IMR-90 (cell line): ENCODE data around the gene C6orf47. TPM values are rescaled to one million over a fixed set of nuclear protein-coding genes. Genes with fewer than 3 reads are reported as not detected.

Source experiments
- ATAC-seq: fragments of 200-7000 bp; cut with Tn5 transposase; 2 replicates; pipeline ENCODE4 v1.9.1; 2020; ENCODE audit warnings: low read depth, mild to moderate bottlenecking, moderate library complexity
- BruUV-seq: library from RNA; stranded (reverse); fragments of 400-500 nt; replicated peaks from 2 replicates; lab custom pipeline; 2021; lab: Mats Ljungman, UMichigan
- CTCF ChIA-PET: fragments of 300-600 bp; formaldehyde crosslinking; extraction: SDS; loops from one replicate; lab custom pipeline; 2021; ENCODE audit warnings: antibody characterized with exemption; lab: Yijun Ruan, JAX
- POLR2A ChIA-PET: fragments of 300-600 bp; sonication (Branson Sonifier 250); formaldehyde crosslinking; loops from one replicate; lab custom pipeline; 2022; ENCODE audit warnings: antibody characterized with exemption; ENCODE audit not compliant: unreplicated experiment; lab: Charles Lee
- DNase-seq: peaks from one replicate; pipeline ENCODE4 v3.0.0; 2013
- H2AFZ ChIP-seq: replicated peaks from 2 replicates; pipeline ENCODE3; 2013; ENCODE audit warnings: low read length, mild to moderate bottlenecking; ENCODE audit not compliant: poor library complexity
- H2AK5ac ChIP-seq: 2 replicates; pipeline ENCODE4 v1.6.1; 2013; ENCODE audit warnings: low read depth, low read length, inconsistent platforms
- H2AK9ac ChIP-seq: replicated peaks from 2 replicates; pipeline ENCODE3; 2013; ENCODE audit warnings: mild to moderate bottlenecking, low read depth, low read length, moderate library complexity; ENCODE audit not compliant: poor library complexity
- H2BK120ac ChIP-seq: 2 replicates; pipeline ENCODE4 v1.6.1; 2013; ENCODE audit warnings: low read depth, low read length, inconsistent platforms
- H2BK15ac ChIP-seq: 3 replicates; pipeline ENCODE4 v1.6.1; 2013; ENCODE audit warnings: low read depth, low read length, inconsistent platforms
- H2BK20ac ChIP-seq: 2 replicates; pipeline ENCODE4 v1.6.1; 2013; ENCODE audit warnings: low read depth, mild to moderate bottlenecking, inconsistent platforms, low read length, moderate library complexity
- H2BK5ac ChIP-seq: 2 replicates; pipeline ENCODE4 v1.6.1; 2013; ENCODE audit warnings: mild to moderate bottlenecking, low read depth, low read length, inconsistent platforms; ENCODE audit not compliant: poor library complexity, severe bottlenecking
- H3K14ac ChIP-seq: replicated peaks from 2 replicates; pipeline ENCODE4 v1.6.1; 2013; ENCODE audit warnings: low read depth, low read length, inconsistent platforms
- H3K18ac ChIP-seq: 2 replicates; pipeline ENCODE4 v1.6.1; 2013; ENCODE audit warnings: low read depth, low read length, control low read depth
- H3K23ac ChIP-seq: 2 replicates; pipeline ENCODE4 v1.6.1; 2013; ENCODE audit warnings: low read depth, low read length, inconsistent platforms
- H3K27ac ChIP-seq: 2 replicates; pipeline ENCODE4 v1.5.1; 2013; ENCODE audit warnings: mild to moderate bottlenecking, control low read depth, low read length; ENCODE audit not compliant: insufficient read depth
- H3K27me3 ChIP-seq: 2 replicates; pipeline ENCODE4 v1.6.1; 2013; ENCODE audit warnings: low read length; ENCODE audit not compliant: control insufficient read depth, insufficient read depth
- H3K36me3 ChIP-seq: 2 replicates; pipeline ENCODE4 v1.6.1; 2013; ENCODE audit warnings: low read length, mixed read lengths; ENCODE audit not compliant: control insufficient read depth, insufficient read depth
- H3K4ac ChIP-seq: 2 replicates; pipeline ENCODE4 v1.6.1; 2013; ENCODE audit warnings: low read depth, low read length, inconsistent platforms
- H3K4me1 ChIP-seq: 2 replicates; pipeline ENCODE4 v1.6.1; 2013; ENCODE audit warnings: low read length, mixed read lengths; ENCODE audit not compliant: control insufficient read depth, insufficient read depth
- H3K4me2 ChIP-seq: 2 replicates; pipeline ENCODE4 v1.6.1; 2013; ENCODE audit warnings: low read depth, mild to moderate bottlenecking, control low read depth, low read length, moderate library complexity
- H3K4me3 ChIP-seq: 2 replicates; pipeline ENCODE4 v1.5.1; 2013; ENCODE audit warnings: low read depth, mild to moderate bottlenecking, control low read depth, low read length, moderate library complexity; ENCODE audit not compliant: insufficient read depth
- H3K56ac ChIP-seq: 2 replicates; pipeline ENCODE4 v1.6.1; 2013; ENCODE audit warnings: low read length, inconsistent platforms; ENCODE audit not compliant: insufficient read depth; ENCODE audit errors: extremely low read depth
- H3K79me1 ChIP-seq, 2 experiments: 2 replicates each; pipeline ENCODE4 v1.6.1; 2013; ENCODE audit warnings: low read length in 2 of 2, inconsistent platforms in 1 of 2, low read depth in 1 of 2
- H3K9ac ChIP-seq: 2 replicates; pipeline ENCODE4 v1.6.1; 2013; ENCODE audit warnings: low read depth, low read length, control low read depth
- H3K9me1 ChIP-seq: 2 replicates; pipeline ENCODE4 v1.6.1; 2013; ENCODE audit warnings: low read length, inconsistent platforms; ENCODE audit not compliant: insufficient read depth
- H3K9me3 ChIP-seq: 2 replicates; pipeline ENCODE4 v1.6.1; 2013; ENCODE audit warnings: low read length; ENCODE audit not compliant: control insufficient read depth, insufficient read depth
- H4K20me1 ChIP-seq: 2 replicates; pipeline ENCODE4 v1.6.1; 2013; ENCODE audit warnings: low read length, inconsistent platforms; ENCODE audit not compliant: insufficient read depth
- H4K5ac ChIP-seq: 2 replicates; pipeline ENCODE4 v1.6.1; 2013; ENCODE audit warnings: mild to moderate bottlenecking, low read depth, low read length, control low read depth
- H4K8ac ChIP-seq, 2 experiments: 2 replicates each; pipeline ENCODE4 v1.6.1; 2013; ENCODE audit warnings: low read depth in 2 of 2, low read length in 2 of 2, control low read depth in 1 of 2, inconsistent platforms in 1 of 2
- H4K91ac ChIP-seq: 2 replicates; pipeline ENCODE4 v1.6.1; 2013; ENCODE audit warnings: low read depth, low read length, inconsistent platforms; ENCODE audit not compliant: insufficient read depth
- SMC3 ChIP-seq: fragments of 150-350 bp; IDR thresholded peaks from 2 replicates; pipeline ENCODE4 v1.6.1; 2016; ENCODE audit warnings: low read depth, mild to moderate bottlenecking, antibody characterized with exemption, low read length, moderate library complexity
- WGBS, 2 experiments: methylation state at CpG; one replicate each; pipeline versions ENCODE4 v1.1.5 to v1.1.7; 2013; ENCODE audit warnings: missing lambda C conversion rate in 2 of 2; ENCODE audit not compliant: insufficient read length in 1 of 2; ENCODE audit errors: extremely low coverage in 2 of 2; 5-methylcytosine and 5-hydroxymethylcytosine counted together
- dilution Hi-C: fragments of 300-500 bp; cut with HindIII; formaldehyde crosslinking; loops from one replicate; pipeline ENCODE4 v1.14.3; 2018; ENCODE audit warnings: low sequenced_read_pairs; ENCODE audit not compliant: unreplicated experiment
- in situ Hi-C: fragments of 300-500 bp; cut with MboI; formaldehyde crosslinking; loops from 3 replicates; pipeline ENCODE4 v1.14.3; 2019; ENCODE audit warnings: low sequenced_read_pairs, inconsistent platforms, mixed read lengths
- intact Hi-C: fragments of 100-400 bp; cut with micrococcal nuclease; formaldehyde crosslinking; loops from 2 replicates; pipeline ENCODE4 v1.10.0; 2022
- polyA plus RNA-seq, 3 experiments: library from polyadenylated mRNA; depleted of rRNA; stranded (reverse); fragments of >200 nt; gene quantifications; 2 replicates each; pipeline ENCODE4 v1.2.3, GENCODE V29; 2012; ENCODE audit warnings: low replicate concordance in 1 of 3
- total RNA-seq: library from RNA; depleted of rRNA; stranded (reverse); fragments of >200 nt; gene quantifications from 2 replicates; pipeline ENCODE4 v1.2.3, GENCODE V29; 2012

C6orf47 gene
- total and polyA plus RNA-seq, 2 of the 4 experiments (the other 2 are of a cell fraction), result 8.9 to 14.2 TPM

DNA sequence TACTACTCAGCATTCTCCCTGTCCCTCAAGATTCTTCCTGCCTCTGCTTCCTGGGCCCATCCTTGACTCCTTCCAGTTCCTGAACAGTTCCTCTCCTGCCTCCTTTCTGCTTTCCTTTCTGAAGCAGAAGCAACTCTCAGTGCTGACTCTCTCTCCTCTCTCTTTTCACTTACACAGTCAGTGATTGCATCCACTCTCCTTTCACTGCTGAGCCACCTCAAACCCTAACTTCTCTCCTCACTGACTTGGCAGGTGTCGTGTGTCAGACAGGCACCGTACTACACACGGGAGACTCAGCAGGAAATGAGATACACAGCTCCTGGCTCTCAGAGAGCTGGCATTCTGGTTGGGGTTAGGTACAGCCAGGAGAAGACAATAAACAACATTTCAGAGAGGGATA lies 37.0 kb upstream of the C6orf47 start:
- no peak overlapping the region for H2AK5ac ChIP-seq
- no peaks in the 10 kb centered on the region for H3K9me3 ChIP-seq
- peak; percentile 54 for DNase-seq
- H4K8ac ChIP-seq, result no peak overlapping the region
- 0 out of 2 replicates have a peak overlapping the region, but pooled peaks have one; percentile 17 for H3K14ac ChIP-seq
- no peaks in the 10 kb centered on the region for H3K27me3 ChIP-seq
- in situ Hi-C loops, result no loop called here
- no peak overlapping the region for H3K4ac ChIP-seq
- H3K56ac ChIP-seq, result no peak overlapping the region
- peak overlapping the region; percentile 3; the same call in 1 of the 2 replicates for H3K23ac ChIP-seq
- no CpG with 5 or more reads among the region's 3 CpGs for WGBS, 2 experiments
- no peak overlapping the region for H2BK20ac ChIP-seq
- CTCF ChIA-PET, result interaction anchor here (0.5 kb wide), 1 partner anchor 133 kb away, joined by 3 read pairs; no protein-coding TSS in a partner anchor
- H3K18ac ChIP-seq, result no peak overlapping the region
- H2BK15ac ChIP-seq, result no peak overlapping the region
- no peak overlapping the region for H2BK120ac ChIP-seq
- H2AFZ ChIP-seq, result no peak overlapping the region
- peak overlapping the region; percentile 68 for H2AK9ac ChIP-seq
- H4K20me1 ChIP-seq, result 0 out of 2 replicates have a peak, but pooled peaks cover 11% of the 10 kb centered on the region
- no peak overlapping the region for H3K4me3 ChIP-seq
- ATAC-seq, result no peak
- H4K5ac ChIP-seq, result no peak overlapping the region
- H3K9me1 ChIP-seq, result peaks cover 10% of the 10 kb centered on the region
- H3K36me3 ChIP-seq, result peaks cover 39% of the 10 kb centered on the region
- H3K79me1 ChIP-seq, result peaks cover 25 to 50% of the 10 kb centered on the region in 2 experiments
- H2BK5ac ChIP-seq, result no peak overlapping the region
- no peak overlapping the region for H4K91ac ChIP-seq
- intact Hi-C loops, result no loop called here
- peaks cover 6% of the 10 kb centered on the region for H3K4me1 ChIP-seq
- no peak overlapping the region for H3K27ac ChIP-seq
- POLR2A ChIA-PET, result no interaction called here
- no peak overlapping the region for H3K9ac ChIP-seq
- no peak for TF ChIP-seq SMC3
- dilution Hi-C loops, result no loop called here
- H3K4me2 ChIP-seq, result no peak overlapping the region
- BruUV-seq, result no TSS peak
